ENCODE data around the gene LRMDA. TPM values are rescaled to one million over a fixed set of nuclear protein-coding genes. Genes with fewer than 3 reads are reported as not detected.

LRMDA gene
- total RNA-seq, 1 donor from 2014 or later, result 29.9 TPM

DNA sequence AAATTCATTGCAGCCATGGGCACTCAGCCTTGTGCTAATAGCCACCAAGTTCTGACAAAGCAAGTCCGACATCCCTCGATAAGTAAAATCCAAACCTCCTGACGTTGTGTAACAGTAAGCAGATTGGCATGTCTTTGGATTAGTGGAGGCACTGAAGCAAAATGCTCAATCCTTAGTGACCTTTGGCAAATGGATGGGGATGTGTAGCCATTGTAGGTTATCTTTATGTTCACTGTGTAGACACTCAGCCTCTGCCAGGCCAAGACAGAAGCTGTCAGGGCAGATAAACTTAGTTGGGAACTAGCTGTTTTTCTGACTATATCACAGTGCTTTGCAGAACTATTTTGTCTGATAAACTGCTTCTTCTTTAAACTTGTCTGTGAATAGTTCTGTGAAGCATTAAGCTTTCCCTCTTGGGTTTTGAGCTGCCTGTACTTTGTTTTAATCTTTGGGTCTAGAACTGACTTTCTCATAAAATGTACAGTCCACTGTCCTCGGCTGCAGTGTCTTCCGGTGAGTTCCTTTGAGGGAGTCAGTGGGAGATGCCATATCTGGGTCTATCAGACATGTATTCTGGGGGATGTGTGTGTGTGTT, 220.8 kb downstream of the LRMDA start:
- Histone ChIP-seq H3K4me3 (no peak overlapping the region), H3K27me3 (ENCODE audit: low read depth) (no peaks in the 10 kb centered on the region), H3K9me3 (no peaks in the 10 kb centered on the region), H3K27ac (no peak overlapping the region), H3K4me1 (peaks cover 32% of the 10 kb centered on the region), H3K36me3 (no peaks in the 10 kb centered on the region)
- TF ChIP-seq, protein P1, sequence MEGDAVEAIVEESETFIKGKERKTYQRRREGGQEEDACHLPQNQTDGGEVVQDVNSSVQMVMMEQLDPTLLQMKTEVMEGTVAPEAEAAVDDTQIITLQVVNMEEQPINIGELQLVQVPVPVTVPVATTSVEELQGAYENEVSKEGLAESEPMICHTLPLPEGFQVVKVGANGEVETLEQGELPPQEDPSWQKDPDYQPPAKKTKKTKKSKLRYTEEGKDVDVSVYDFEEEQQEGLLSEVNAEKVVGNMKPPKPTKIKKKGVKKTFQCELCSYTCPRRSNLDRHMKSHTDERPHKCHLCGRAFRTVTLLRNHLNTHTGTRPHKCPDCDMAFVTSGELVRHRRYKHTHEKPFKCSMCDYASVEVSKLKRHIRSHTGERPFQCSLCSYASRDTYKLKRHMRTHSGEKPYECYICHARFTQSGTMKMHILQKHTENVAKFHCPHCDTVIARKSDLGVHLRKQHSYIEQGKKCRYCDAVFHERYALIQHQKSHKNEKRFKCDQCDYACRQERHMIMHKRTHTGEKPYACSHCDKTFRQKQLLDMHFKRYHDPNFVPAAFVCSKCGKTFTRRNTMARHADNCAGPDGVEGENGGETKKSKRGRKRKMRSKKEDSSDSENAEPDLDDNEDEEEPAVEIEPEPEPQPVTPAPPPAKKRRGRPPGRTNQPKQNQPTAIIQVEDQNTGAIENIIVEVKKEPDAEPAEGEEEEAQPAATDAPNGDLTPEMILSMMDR (IDR thresholded peaks at IDR 0.05), result no peak
- DNase-seq (no peak), ATAC-seq (no peak)
- intact Hi-C loops (cut with DNase I), result no loop called here

DNA sequence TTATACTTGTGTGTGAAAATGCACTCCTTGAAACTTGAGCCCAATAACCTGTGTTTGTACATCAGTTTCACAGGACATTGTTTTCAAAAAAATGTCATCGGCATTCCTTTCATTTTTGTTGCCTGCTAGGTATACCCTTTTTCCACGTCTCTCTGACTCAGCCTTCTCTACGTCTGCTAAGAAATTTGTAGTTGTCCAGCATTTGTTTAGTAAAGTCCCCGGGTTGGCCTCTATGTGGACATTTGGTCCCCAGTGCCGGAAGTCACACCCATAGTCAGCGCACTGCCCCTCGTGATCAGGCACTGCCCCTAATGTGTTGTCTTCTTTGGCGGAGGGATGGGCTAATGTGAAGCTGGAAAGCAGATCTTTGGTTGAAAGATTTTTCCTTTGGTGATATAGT, 222.3 kb downstream of the LRMDA start:
- ATAC-seq, result no peak
- DNase-seq, result no peak
- H3K27ac ChIP-seq, result no peak overlapping the region
- H3K4me1 ChIP-seq, result peaks cover 32% of the 10 kb centered on the region
- no peaks in the 10 kb centered on the region for H3K27me3 ChIP-seq (ENCODE audit: low read depth)
- H3K4me3 ChIP-seq, result no peak overlapping the region
- H3K9me3 ChIP-seq, result no peaks in the 10 kb centered on the region
- intact Hi-C loops (cut with DNase I), result no loop called here
- TF ChIP-seq, protein P1 (IDR thresholded peaks at IDR 0.05), result no peak
- no peaks in the 10 kb centered on the region for H3K36me3 ChIP-seq

DNA sequence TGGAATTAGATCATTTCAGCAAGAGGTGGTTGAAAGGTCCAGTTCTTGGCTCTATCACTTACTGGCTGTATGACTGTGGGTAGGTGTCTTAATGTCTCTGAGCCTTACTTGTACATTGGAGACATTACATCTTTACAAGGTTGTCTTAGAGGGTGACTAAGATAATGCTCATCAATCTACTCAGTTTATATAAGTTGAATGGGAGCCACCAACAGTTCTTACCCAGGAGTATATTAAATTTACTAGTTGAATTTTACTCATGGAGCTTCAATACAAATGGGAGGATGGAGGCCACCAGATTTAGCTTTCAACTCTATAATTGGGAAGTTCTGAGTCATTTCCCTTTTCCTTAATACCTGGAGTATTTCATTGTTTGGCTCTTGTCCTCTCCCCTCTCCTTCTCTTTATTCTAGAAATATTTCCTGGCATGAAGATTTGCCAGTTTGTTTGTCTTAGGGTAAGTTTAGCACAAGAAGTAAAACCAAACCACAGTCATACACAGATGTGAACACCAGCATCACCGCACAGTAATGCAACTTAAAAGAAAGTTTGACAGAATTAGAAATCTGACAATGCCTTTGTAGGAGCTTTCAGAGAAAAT, 222.8 kb downstream of the LRMDA start:
- Histone ChIP-seq H3K4me3 (no peak overlapping the region), H3K27me3 (ENCODE audit: low read depth) (no peaks in the 10 kb centered on the region), H3K4me1 (peaks cover 33% of the 10 kb centered on the region), H3K36me3 (no peaks in the 10 kb centered on the region), H3K9me3 (no peaks in the 10 kb centered on the region), H3K27ac (no peak overlapping the region)
- DNase-seq (no peak), ATAC-seq (no peak)
- TF ChIP-seq, protein P1 (IDR thresholded peaks at IDR 0.05), result no peak
- intact Hi-C loops (cut with DNase I), result no loop called here

DNA sequence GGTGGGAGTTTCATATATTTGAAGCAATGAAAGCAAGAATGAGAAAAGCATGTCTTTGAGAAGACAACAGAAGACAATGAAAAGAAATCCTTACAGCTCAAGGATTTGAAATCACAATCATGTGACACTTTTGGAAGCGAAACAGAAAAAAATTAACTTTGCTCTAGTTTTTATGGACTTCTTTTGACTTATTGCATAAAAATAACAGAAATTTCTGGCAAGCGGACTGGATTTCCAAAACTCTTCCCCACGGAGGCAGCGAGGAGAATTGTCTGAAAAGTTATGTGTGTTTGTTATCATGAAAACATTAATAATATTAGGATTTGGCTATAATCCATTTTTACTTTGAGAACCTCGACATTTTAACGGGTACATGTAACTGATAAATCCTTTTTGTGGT, 223.3 kb downstream of the LRMDA start:
- intact Hi-C loops (cut with DNase I), result no loop called here

DNA sequence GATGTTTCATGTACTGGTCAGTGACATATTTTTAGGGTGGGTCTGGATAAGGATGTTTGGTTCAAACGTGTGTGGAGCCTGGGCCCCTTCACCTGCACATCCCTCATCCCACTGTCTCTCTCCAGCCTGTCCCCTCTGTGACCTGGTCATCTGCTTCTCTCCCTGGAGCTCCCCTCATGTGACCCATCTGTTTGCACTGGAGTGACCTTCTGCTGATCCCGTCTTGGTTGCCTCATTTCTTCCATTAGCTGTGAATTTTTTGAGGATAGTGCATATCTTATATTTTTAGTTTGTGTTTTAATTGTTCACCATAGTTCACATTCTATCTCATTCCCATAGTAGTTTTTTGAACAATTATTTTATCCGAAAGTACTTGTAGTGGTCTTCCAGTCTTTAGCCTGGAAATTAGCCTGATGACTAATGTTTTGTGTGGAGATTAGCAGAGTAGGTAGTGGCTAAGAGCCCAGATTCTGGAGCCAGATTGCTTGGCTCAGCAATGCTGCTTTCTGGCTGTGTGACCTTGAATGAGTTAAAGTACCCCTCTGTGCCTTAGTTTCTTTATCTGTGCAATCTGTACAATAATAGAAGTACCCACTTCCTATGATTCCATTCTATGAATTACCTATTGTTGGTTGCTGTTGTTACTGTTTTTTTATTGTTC, 224.5 kb downstream of the LRMDA start:
- no peaks in the 10 kb centered on the region for H3K9me3 ChIP-seq
- H3K4me1 ChIP-seq, result peaks cover 33% of the 10 kb centered on the region
- H3K4me3 ChIP-seq, result no peak overlapping the region
- H3K36me3 ChIP-seq, result no peaks in the 10 kb centered on the region
- ATAC-seq, result no peak
- intact Hi-C loops (cut with DNase I), result no loop called here
- TF ChIP-seq, protein P1 (IDR thresholded peaks at IDR 0.05), result no peak
- peak overlapping the region; percentile 4 for H3K27ac ChIP-seq
- no peaks in the 10 kb centered on the region for H3K27me3 ChIP-seq (ENCODE audit: low read depth)
- no peak for DNase-seq

More for the DNA sequence above, 223.3 kb downstream of the LRMDA start:
- Histone ChIP-seq H3K27ac (no peak overlapping the region), H3K36me3 (no peaks in the 10 kb centered on the region), H3K4me3 (no peak overlapping the region), H3K4me1 (peaks cover 33% of the 10 kb centered on the region), H3K9me3 (no peaks in the 10 kb centered on the region), H3K27me3 (ENCODE audit: low read depth) (no peaks in the 10 kb centered on the region)
- DNase-seq, result no peak
- TF ChIP-seq, protein P1 (IDR thresholded peaks at IDR 0.05), result no peak
- no peak for ATAC-seq
